Measurements from ENCODE around the gene ARHGAP32.
"Not testable (repeated sequence)": the region's sequence is repeated elsewhere in the genome, so short reads cannot be mapped to it uniquely, and the experiment has no call there.

Gene ARHGAP32

DNA sequence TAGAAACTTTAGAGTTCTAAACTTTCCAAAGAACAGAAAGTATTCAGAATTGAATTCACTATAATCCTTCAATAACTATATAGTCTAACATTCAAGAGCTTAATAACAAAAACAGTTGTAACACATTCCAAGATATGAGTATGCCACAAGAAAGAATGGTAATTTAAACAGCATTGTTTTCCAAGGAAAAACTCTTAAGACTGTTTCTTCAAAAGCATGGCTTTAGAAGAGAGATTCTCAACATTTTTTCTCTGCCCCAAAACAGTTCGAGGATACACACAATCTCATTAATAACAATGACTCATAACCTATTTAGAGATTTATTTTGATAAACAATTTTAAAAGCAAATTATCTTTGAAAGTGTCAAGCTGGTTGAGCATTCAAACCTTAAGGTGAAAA is 16.7 kb upstream of the ARHGAP32 start:
- no peak for TF ChIP-seq Cebpa-rat (IDR thresholded peaks at IDR 0.05)
- peaks cover 18% of the 10 kb centered on the region; the same call in 1 of the 2 replicates for H4K20me1 ChIP-seq
- H3K4me3 ChIP-seq = no peak overlapping the region
- H3K9ac ChIP-seq = no peak overlapping the region
- H3K9me3 ChIP-seq = no peaks in the 10 kb centered on the region; the same call in 1 of the 2 replicates
- H3K4me2 ChIP-seq = no peak overlapping the region
- H3K36me3 ChIP-seq = no peaks in the 10 kb centered on the region
- no peak overlapping the region for H3K27ac ChIP-seq
- H3K27me3 ChIP-seq = no peaks in the 10 kb centered on the region
- H3K4me1 ChIP-seq = no peaks in the 10 kb centered on the region

DNA sequence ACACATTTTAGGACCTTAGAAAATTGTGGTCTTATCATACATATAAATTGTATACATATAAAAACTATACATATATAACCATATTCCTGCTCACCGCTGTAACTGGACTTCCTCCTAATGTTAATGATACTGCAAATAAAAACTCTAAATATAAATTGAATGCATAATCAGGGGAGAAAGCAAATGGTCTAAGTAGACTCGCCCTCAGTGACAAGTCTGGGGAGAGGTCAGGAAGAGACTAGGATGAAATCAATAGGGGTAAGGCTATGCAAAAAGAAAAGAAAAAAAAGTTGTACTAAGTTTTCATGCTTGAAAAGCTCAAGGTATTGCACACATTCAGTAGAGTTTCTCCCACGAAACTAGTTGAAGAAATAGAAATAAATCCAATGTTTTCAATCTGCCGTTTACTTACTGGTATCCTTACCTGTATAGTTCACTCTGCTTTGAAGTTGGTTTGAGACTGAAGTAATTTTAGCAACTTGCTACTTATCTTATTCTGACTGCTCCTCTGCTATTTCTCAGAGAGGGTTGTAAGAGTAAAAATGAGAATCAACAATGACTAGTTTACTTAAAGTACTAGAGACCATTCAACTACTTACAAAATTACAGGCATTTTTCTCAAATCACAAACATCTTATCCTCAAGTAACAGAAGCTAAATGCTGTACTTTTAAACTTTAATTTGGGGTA is 12.2 kb upstream of the ARHGAP32 start:
- Histone ChIP-seq H4K20me1 (no peaks in the 10 kb centered on the region), H3K4me3 (no peak overlapping the region)
- no peak for TF ChIP-seq Cebpa-rat (IDR thresholded peaks at IDR 0.05)

DNA sequence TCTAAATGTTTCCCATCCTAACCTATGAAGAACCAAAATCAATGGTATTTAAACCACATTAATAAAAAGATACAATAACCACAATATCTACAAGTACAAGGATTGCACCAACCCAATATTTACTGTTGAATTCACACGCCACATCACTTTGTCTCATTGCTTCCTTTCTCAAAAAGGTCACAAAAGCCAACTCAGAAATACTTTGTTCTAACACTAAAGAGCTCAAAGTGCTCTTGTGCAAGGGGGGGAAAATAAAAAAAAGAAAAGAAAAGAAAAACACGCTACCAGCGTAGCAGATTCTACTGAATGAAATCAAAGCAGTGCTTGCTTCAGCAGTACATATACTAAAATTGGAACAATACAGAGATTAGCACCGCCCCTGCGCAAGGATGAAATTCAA is 10.5 kb upstream of the ARHGAP32 start:
- Histone ChIP-seq H3K4me3 (no peak overlapping the region), H3K36me3 (peaks cover 15% of the 10 kb centered on the region), H3K9me3 (peaks cover 21% of the 10 kb centered on the region), H3K27ac (no peak overlapping the region), H3K4me2 (no peak overlapping the region), H3K4me1 (no peaks in the 10 kb centered on the region; the same call in 1 of the 2 replicates), H4K20me1 (no peaks in the 10 kb centered on the region), H3K27me3 (no peaks in the 10 kb centered on the region), H3K9ac (no peak overlapping the region)
- no peak for TF ChIP-seq Cebpa-rat (IDR thresholded peaks at IDR 0.05)

More for the DNA sequence above, 12.2 kb upstream of the ARHGAP32 start:
- no peak overlapping the region for H3K4me2 ChIP-seq
- H3K27me3 ChIP-seq = no peaks in the 10 kb centered on the region
- H3K27ac ChIP-seq = no peak overlapping the region
- H3K4me1 ChIP-seq = no peaks in the 10 kb centered on the region; the same call in 1 of the 2 replicates
- H3K36me3 ChIP-seq = peaks cover 11% of the 10 kb centered on the region
- H3K9me3 ChIP-seq = peaks cover 12% of the 10 kb centered on the region
- no peak overlapping the region for H3K9ac ChIP-seq

DNA sequence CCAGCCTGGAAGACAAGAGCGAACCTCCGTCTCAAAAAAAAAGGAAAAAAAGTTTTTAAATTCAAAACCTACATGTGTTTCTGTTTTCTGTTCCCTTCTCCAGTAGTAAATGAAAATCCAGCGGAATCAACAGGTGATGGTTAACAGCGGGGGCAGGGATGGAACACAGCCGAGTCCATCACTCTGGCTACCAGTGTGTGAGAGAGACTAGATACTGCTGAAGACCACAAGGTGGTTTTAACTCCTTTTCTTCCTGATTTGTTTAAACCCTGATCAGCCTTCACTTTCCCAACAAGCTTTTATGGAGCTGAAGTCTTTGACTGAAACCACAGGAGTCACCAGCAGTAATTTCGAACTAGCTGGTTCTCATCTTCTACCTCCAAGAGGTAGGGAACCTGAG is 3.6 kb upstream of the ARHGAP32 start:
- TF ChIP-seq Cebpa-rat (IDR thresholded peaks at IDR 0.05) = no peak
- H3K4me2 ChIP-seq = no peak overlapping the region
- peaks cover 15% of the 10 kb centered on the region for H3K36me3 ChIP-seq
- no peak overlapping the region for H3K9ac ChIP-seq
- no peak overlapping the region for H3K4me3 ChIP-seq
- H3K27me3 ChIP-seq = no peaks in the 10 kb centered on the region
- H3K4me1 ChIP-seq = no peaks in the 10 kb centered on the region
- no peak overlapping the region for H3K27ac ChIP-seq
- peaks cover 21% of the 10 kb centered on the region for H3K9me3 ChIP-seq
- H4K20me1 ChIP-seq = no peaks in the 10 kb centered on the region

DNA sequence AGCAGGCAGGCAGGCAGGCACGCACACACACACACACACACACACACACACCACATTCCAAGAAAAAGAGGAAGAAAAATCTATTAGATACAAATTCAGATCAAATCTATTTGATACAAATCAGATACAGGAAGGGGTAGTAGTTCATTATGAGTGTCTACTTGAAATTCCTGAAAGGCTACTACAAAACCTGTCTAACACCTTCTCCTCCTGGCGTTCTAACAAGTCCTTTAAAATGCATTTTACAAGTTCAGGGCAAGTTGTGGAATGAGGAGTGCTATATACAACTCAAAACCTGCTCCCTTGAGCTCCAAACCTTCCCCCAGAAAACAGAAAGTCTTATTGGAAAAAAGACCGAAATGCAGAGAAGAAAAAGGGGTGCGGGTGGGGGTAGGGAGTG is 476 bp downstream of the ARHGAP32 start:
- no peaks in the 10 kb centered on the region for H3K36me3 ChIP-seq
- no peak overlapping the region for H3K4me2 ChIP-seq
- H3K9me3 ChIP-seq = peaks cover 5% of the 10 kb centered on the region
- no peak for TF ChIP-seq Cebpa-rat (IDR thresholded peaks at IDR 0.05)
- H3K4me3 ChIP-seq = no peak overlapping the region
- 0 out of 2 replicates have a peak, but pooled peaks cover 4% of the 10 kb centered on the region for H3K4me1 ChIP-seq
- no peaks in the 10 kb centered on the region for H3K27me3 ChIP-seq
- H4K20me1 ChIP-seq = no peaks in the 10 kb centered on the region
- no peak overlapping the region for H3K27ac ChIP-seq
- H3K9ac ChIP-seq = no peak overlapping the region

DNA sequence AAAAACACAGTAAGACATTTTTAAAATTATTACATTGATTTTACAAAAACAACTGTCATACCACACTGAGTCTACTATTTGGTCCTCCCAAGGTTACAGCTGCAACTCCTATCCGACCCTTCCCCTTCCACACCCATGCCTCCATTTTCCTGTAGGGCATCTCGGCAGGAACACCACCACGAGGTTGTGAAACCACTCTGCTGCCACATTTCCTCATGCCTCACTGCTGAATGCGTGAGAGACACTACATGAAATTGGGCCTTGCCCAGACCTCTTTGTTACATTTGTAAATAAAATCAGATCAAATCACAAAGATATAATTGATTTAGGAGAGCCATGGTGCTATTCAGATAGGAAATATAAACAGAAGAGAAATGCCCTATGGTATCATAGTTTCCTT is 2.0 kb downstream of the ARHGAP32 start:
- H3K27ac ChIP-seq = no peak overlapping the region
- H3K4me1 ChIP-seq = 0 out of 2 replicates have a peak, but pooled peaks cover 4% of the 10 kb centered on the region
- no peaks in the 10 kb centered on the region for H4K20me1 ChIP-seq
- no peaks in the 10 kb centered on the region for H3K36me3 ChIP-seq
- no peak for TF ChIP-seq Cebpa-rat (IDR thresholded peaks at IDR 0.05)
- H3K4me2 ChIP-seq = no peak overlapping the region
- no peak overlapping the region for H3K4me3 ChIP-seq
- peaks cover 11% of the 10 kb centered on the region for H3K9me3 ChIP-seq
- no peak overlapping the region for H3K9ac ChIP-seq
- H3K27me3 ChIP-seq = no peaks in the 10 kb centered on the region

DNA sequence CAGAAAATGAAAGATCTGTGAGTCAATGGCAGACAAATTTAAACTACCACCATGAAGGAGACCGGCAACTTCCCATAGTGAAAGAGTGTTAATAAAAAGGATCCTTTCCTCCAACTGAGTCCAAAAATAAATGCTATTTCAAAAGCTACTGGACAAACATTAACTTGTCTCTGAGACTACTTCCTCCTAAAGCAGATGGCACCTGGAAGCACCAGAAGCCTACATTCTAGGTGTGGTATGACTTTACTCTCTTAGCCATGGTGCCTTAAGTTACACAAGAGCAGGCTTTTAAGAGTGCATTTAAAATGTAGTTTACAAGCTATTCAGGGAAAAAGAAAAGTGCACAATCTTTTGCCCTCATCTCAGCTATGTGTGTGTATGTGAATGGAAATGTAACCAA is 2.5 kb downstream of the ARHGAP32 start:
- H3K9me3 ChIP-seq = peaks cover 11% of the 10 kb centered on the region
- no peak for TF ChIP-seq Cebpa-rat (IDR thresholded peaks at IDR 0.05)
- no peaks in the 10 kb centered on the region for H3K36me3 ChIP-seq
- no peak overlapping the region for H3K9ac ChIP-seq
- no peak overlapping the region for H3K4me3 ChIP-seq
- no peaks in the 10 kb centered on the region for H4K20me1 ChIP-seq
- H3K27me3 ChIP-seq = no peaks in the 10 kb centered on the region
- 0 out of 2 replicates have a peak, but pooled peaks cover 4% of the 10 kb centered on the region for H3K4me1 ChIP-seq
- no peak overlapping the region for H3K4me2 ChIP-seq
- H3K27ac ChIP-seq = no peak overlapping the region

DNA sequence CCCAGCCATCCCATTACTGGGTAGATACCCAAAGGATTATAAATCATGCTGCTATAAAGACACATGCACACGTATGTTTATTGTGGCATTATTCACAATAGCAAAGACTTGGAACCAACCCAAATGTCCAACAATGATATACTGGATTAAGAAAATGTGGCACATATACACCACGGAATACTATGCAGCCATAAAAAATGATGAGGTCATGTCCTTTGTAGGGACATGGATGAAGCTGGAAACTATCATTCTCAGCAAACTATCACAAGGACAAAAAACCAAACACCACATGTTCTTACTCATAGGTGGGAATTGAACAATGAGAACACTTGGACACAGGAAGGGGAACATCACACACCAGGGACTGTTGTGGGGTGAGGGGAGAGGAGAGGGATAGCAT is 7.0 kb downstream of the ARHGAP32 start:
- H3K27me3 ChIP-seq, H3K27ac ChIP-seq: not testable (repeated sequence)

DNA sequence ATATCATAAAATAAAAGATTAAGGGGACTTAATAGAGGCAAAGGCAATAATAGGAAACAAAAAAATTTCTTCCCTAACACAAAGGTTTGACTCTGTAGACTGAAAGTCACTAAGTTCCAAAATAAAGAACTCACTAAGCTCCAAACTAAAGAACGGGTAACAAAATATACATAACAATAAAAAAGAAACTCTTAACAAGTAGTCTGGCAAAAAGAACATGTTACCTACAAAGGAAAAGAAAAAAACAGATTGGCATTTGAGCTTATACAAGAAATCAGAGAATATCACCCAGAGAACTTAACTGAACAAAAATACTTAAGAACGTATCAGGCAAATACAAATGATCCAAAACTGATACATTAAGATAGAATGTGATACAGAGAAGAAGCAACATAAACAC is 7.5 kb downstream of the ARHGAP32 start:
- H3K4me1 ChIP-seq = no peaks in the 10 kb centered on the region
- no peak overlapping the region for H3K4me3 ChIP-seq
- no peaks in the 10 kb centered on the region for H3K36me3 ChIP-seq
- H3K9me3 ChIP-seq = peaks cover 11% of the 10 kb centered on the region
- H3K27me3 ChIP-seq = no peaks in the 10 kb centered on the region
- H3K9ac ChIP-seq = no peak overlapping the region
- no peaks in the 10 kb centered on the region for H4K20me1 ChIP-seq
- no peak overlapping the region for H3K27ac ChIP-seq
- H3K4me2 ChIP-seq = no peak overlapping the region
- no peak for TF ChIP-seq Cebpa-rat (IDR thresholded peaks at IDR 0.05)

More for the DNA sequence above, 7.0 kb downstream of the ARHGAP32 start:
- not testable (repeated sequence) for H3K4me3 ChIP-seq, H3K36me3 ChIP-seq, H3K9ac ChIP-seq, H4K20me1 ChIP-seq, H3K4me2 ChIP-seq, H3K4me1 ChIP-seq
- peaks cover 11% of the 10 kb centered on the region for H3K9me3 ChIP-seq

DNA sequence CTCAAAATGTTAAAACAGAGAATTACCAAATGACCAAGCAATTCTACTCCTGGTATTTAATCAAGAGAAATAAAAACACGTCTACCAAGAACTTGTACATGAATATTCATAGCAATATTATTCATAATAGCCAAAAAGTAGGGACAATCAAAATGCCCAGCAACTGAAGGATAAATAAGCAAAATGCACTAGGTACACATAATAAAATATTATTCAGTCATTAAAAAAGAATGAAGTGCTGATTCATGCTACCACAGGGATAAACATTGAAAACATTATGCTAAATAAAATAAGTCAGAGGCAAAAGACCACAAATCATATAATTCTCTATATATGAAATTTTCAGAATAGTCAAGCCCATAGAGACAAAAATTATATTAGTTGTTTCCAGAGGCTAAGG is 24.8 kb downstream of the ARHGAP32 start:
- no peak overlapping the region for H3K4me3 ChIP-seq
- no peak overlapping the region for H3K9ac ChIP-seq
- H3K4me1 ChIP-seq = no peaks in the 10 kb centered on the region
- H3K27me3 ChIP-seq = no peaks in the 10 kb centered on the region
- H4K20me1 ChIP-seq = no peaks in the 10 kb centered on the region
- peaks cover 31% of the 10 kb centered on the region for H3K9me3 ChIP-seq
- no peak for TF ChIP-seq Cebpa-rat (IDR thresholded peaks at IDR 0.05)
- no peak overlapping the region for H3K27ac ChIP-seq
- no peak overlapping the region for H3K4me2 ChIP-seq
- H3K36me3 ChIP-seq = no peaks in the 10 kb centered on the region

Data from BLaER1 (cell line).